IMR-90 (cell line): ENCODE data around the gene SLC16A4. TPM values are rescaled to one million over a fixed set of nuclear protein-coding genes. Genes with fewer than 3 reads are reported as not detected.

Source experiments
- ATAC-seq: fragments of 200-7000 bp; cut with Tn5 transposase; 2 replicates; pipeline ENCODE4 v1.9.1; 2020; ENCODE audit warnings: low read depth, mild to moderate bottlenecking, moderate library complexity
- BruUV-seq: library from RNA; stranded (reverse); fragments of 400-500 nt; replicated peaks from 2 replicates; lab custom pipeline; 2021; lab: Mats Ljungman, UMichigan
- CTCF ChIA-PET: fragments of 300-600 bp; formaldehyde crosslinking; extraction: SDS; loops from one replicate; lab custom pipeline; 2021; ENCODE audit warnings: antibody characterized with exemption; lab: Yijun Ruan, JAX
- POLR2A ChIA-PET: fragments of 300-600 bp; sonication (Branson Sonifier 250); formaldehyde crosslinking; loops from one replicate; lab custom pipeline; 2022; ENCODE audit warnings: antibody characterized with exemption; ENCODE audit not compliant: unreplicated experiment; lab: Charles Lee
- DNase-seq: peaks from one replicate; pipeline ENCODE4 v3.0.0; 2013
- H2AFZ ChIP-seq: replicated peaks from 2 replicates; pipeline ENCODE3; 2013; ENCODE audit warnings: low read length, mild to moderate bottlenecking; ENCODE audit not compliant: poor library complexity
- H2AK5ac ChIP-seq: 2 replicates; pipeline ENCODE4 v1.6.1; 2013; ENCODE audit warnings: low read depth, low read length, inconsistent platforms
- H2AK9ac ChIP-seq: replicated peaks from 2 replicates; pipeline ENCODE3; 2013; ENCODE audit warnings: mild to moderate bottlenecking, low read depth, low read length, moderate library complexity; ENCODE audit not compliant: poor library complexity
- H2BK120ac ChIP-seq: 2 replicates; pipeline ENCODE4 v1.6.1; 2013; ENCODE audit warnings: low read depth, low read length, inconsistent platforms
- H2BK15ac ChIP-seq: 3 replicates; pipeline ENCODE4 v1.6.1; 2013; ENCODE audit warnings: low read depth, low read length, inconsistent platforms
- H2BK20ac ChIP-seq: 2 replicates; pipeline ENCODE4 v1.6.1; 2013; ENCODE audit warnings: low read depth, mild to moderate bottlenecking, inconsistent platforms, low read length, moderate library complexity
- H2BK5ac ChIP-seq: 2 replicates; pipeline ENCODE4 v1.6.1; 2013; ENCODE audit warnings: mild to moderate bottlenecking, low read depth, low read length, inconsistent platforms; ENCODE audit not compliant: poor library complexity, severe bottlenecking
- H3K14ac ChIP-seq: replicated peaks from 2 replicates; pipeline ENCODE4 v1.6.1; 2013; ENCODE audit warnings: low read depth, low read length, inconsistent platforms
- H3K18ac ChIP-seq: 2 replicates; pipeline ENCODE4 v1.6.1; 2013; ENCODE audit warnings: low read depth, low read length, control low read depth
- H3K23ac ChIP-seq: 2 replicates; pipeline ENCODE4 v1.6.1; 2013; ENCODE audit warnings: low read depth, low read length, inconsistent platforms
- H3K27ac ChIP-seq: 2 replicates; pipeline ENCODE4 v1.5.1; 2013; ENCODE audit warnings: mild to moderate bottlenecking, control low read depth, low read length; ENCODE audit not compliant: insufficient read depth
- H3K27me3 ChIP-seq: 2 replicates; pipeline ENCODE4 v1.6.1; 2013; ENCODE audit warnings: low read length; ENCODE audit not compliant: control insufficient read depth, insufficient read depth
- H3K36me3 ChIP-seq: 2 replicates; pipeline ENCODE4 v1.6.1; 2013; ENCODE audit warnings: low read length, mixed read lengths; ENCODE audit not compliant: control insufficient read depth, insufficient read depth
- H3K4ac ChIP-seq: 2 replicates; pipeline ENCODE4 v1.6.1; 2013; ENCODE audit warnings: low read depth, low read length, inconsistent platforms
- H3K4me1 ChIP-seq: 2 replicates; pipeline ENCODE4 v1.6.1; 2013; ENCODE audit warnings: low read length, mixed read lengths; ENCODE audit not compliant: control insufficient read depth, insufficient read depth
- H3K4me2 ChIP-seq: 2 replicates; pipeline ENCODE4 v1.6.1; 2013; ENCODE audit warnings: low read depth, mild to moderate bottlenecking, control low read depth, low read length, moderate library complexity
- H3K4me3 ChIP-seq: 2 replicates; pipeline ENCODE4 v1.5.1; 2013; ENCODE audit warnings: low read depth, mild to moderate bottlenecking, control low read depth, low read length, moderate library complexity; ENCODE audit not compliant: insufficient read depth
- H3K56ac ChIP-seq: 2 replicates; pipeline ENCODE4 v1.6.1; 2013; ENCODE audit warnings: low read length, inconsistent platforms; ENCODE audit not compliant: insufficient read depth; ENCODE audit errors: extremely low read depth
- H3K79me1 ChIP-seq, 2 experiments: 2 replicates each; pipeline ENCODE4 v1.6.1; 2013; ENCODE audit warnings: low read length in 2 of 2, inconsistent platforms in 1 of 2, low read depth in 1 of 2
- H3K9ac ChIP-seq: 2 replicates; pipeline ENCODE4 v1.6.1; 2013; ENCODE audit warnings: low read depth, low read length, control low read depth
- H3K9me1 ChIP-seq: 2 replicates; pipeline ENCODE4 v1.6.1; 2013; ENCODE audit warnings: low read length, inconsistent platforms; ENCODE audit not compliant: insufficient read depth
- H3K9me3 ChIP-seq: 2 replicates; pipeline ENCODE4 v1.6.1; 2013; ENCODE audit warnings: low read length; ENCODE audit not compliant: control insufficient read depth, insufficient read depth
- H4K20me1 ChIP-seq: 2 replicates; pipeline ENCODE4 v1.6.1; 2013; ENCODE audit warnings: low read length, inconsistent platforms; ENCODE audit not compliant: insufficient read depth
- H4K5ac ChIP-seq: 2 replicates; pipeline ENCODE4 v1.6.1; 2013; ENCODE audit warnings: mild to moderate bottlenecking, low read depth, low read length, control low read depth
- H4K8ac ChIP-seq, 2 experiments: 2 replicates each; pipeline ENCODE4 v1.6.1; 2013; ENCODE audit warnings: low read depth in 2 of 2, low read length in 2 of 2, control low read depth in 1 of 2, inconsistent platforms in 1 of 2
- H4K91ac ChIP-seq: 2 replicates; pipeline ENCODE4 v1.6.1; 2013; ENCODE audit warnings: low read depth, low read length, inconsistent platforms; ENCODE audit not compliant: insufficient read depth
- MXI1 ChIP-seq: IDR thresholded peaks from 2 replicates; pipeline ENCODE4 v1.6.1; 2012; ENCODE audit warnings: low read depth, mild to moderate bottlenecking, low read length, moderate library complexity, borderline replicate concordance
- WGBS, 2 experiments: methylation state at CpG; one replicate each; pipeline versions ENCODE4 v1.1.5 to v1.1.7; 2013; ENCODE audit warnings: missing lambda C conversion rate in 2 of 2; ENCODE audit not compliant: insufficient read length in 1 of 2; ENCODE audit errors: extremely low coverage in 2 of 2; 5-methylcytosine and 5-hydroxymethylcytosine counted together
- dilution Hi-C: fragments of 300-500 bp; cut with HindIII; formaldehyde crosslinking; loops from one replicate; pipeline ENCODE4 v1.14.3; 2018; ENCODE audit warnings: low sequenced_read_pairs; ENCODE audit not compliant: unreplicated experiment
- in situ Hi-C: fragments of 300-500 bp; cut with MboI; formaldehyde crosslinking; loops from 3 replicates; pipeline ENCODE4 v1.14.3; 2019; ENCODE audit warnings: low sequenced_read_pairs, inconsistent platforms, mixed read lengths
- intact Hi-C: fragments of 100-400 bp; cut with micrococcal nuclease; formaldehyde crosslinking; loops from 2 replicates; pipeline ENCODE4 v1.10.0; 2022
- polyA plus RNA-seq, 3 experiments: library from polyadenylated mRNA; depleted of rRNA; stranded (reverse); fragments of >200 nt; gene quantifications; 2 replicates each; pipeline ENCODE4 v1.2.3, GENCODE V29; 2012; ENCODE audit warnings: low replicate concordance in 1 of 3
- total RNA-seq: library from RNA; depleted of rRNA; stranded (reverse); fragments of >200 nt; gene quantifications from 2 replicates; pipeline ENCODE4 v1.2.3, GENCODE V29; 2012

The SLC16A4 gene
- total and polyA plus RNA-seq, 2 of the 4 experiments (the other 2 are of a cell fraction), result 27.7 to 65.2 TPM

DNA sequence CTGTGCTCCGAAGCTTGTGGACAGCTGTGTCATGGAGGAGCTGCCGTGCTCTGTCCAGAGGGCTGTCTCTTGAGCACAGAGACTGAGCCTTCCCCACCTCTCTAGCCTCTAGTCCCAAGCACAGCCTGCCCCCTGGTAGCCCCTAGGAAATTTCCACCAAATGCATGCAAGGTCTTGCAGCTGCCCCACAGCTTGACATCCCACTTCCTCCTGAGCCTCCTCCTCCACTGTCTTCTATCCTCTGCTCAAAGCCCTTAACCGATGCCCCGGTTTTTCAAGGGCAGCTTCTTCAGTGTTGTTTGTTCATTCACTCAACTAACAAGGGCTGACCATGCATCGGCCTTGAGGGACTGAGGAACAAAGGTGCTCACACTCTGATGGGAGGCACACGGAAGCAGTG lies 39.5 kb upstream of the SLC16A4 start:
- Histone ChIP-seq H2AFZ (no peak overlapping the region), H2BK120ac (no peak overlapping the region), H2BK5ac (no peak overlapping the region), H3K9me3 (no peaks in the 10 kb centered on the region), H3K36me3 (no peaks in the 10 kb centered on the region), H3K4ac (no peak overlapping the region), H2BK15ac (no peak overlapping the region), H4K20me1 (no peaks in the 10 kb centered on the region), H2BK20ac (no peak overlapping the region), H4K91ac (no peak overlapping the region), H3K27me3 (peaks cover 49% of the 10 kb centered on the region), H3K56ac (no peak overlapping the region), H3K27ac (no peak overlapping the region), H3K9ac (no peak overlapping the region), H4K8ac (no peak overlapping the region), H3K18ac (no peak overlapping the region), H4K5ac (no peak overlapping the region), H2AK5ac (no peak overlapping the region), H3K14ac (no peak overlapping the region), H3K9me1 (no peaks in the 10 kb centered on the region), H3K4me2 (no peak overlapping the region), H3K4me1 (peaks cover 2% of the 10 kb centered on the region; the same call in 1 of the 2 replicates), H3K4me3 (no peak overlapping the region), H3K23ac (no peak overlapping the region), H3K79me1 (no peaks in the 10 kb centered on the region), H2AK9ac (no peak overlapping the region)
- no TSS peak for BruUV-seq
- intact Hi-C loops, result no loop called here
- ChIA-PET CTCF (no interaction called here), POLR2A (no interaction called here)
- in situ Hi-C loops, result no loop called here
- TF ChIP-seq MXI1, result no peak
- dilution Hi-C loops, result no loop called here
- ATAC-seq (no peak), DNase-seq (no peak)
- WGBS, 2 experiments, result 46% methylated on average over 4 of the region's 6 CpGs; no CpG with 5 or more reads in 1 of the 2 experiments
